GM13976 (cell line): ENCODE results near the gene RASGEF1B.
A peak's percentile ranks its signal among the peaks of the same experiment; 100 is the strongest.
"Not testable (repeated sequence)": the region's sequence is repeated elsewhere in the genome, so short reads cannot be mapped to it uniquely, and the experiment has no call there.

Experiments used
- DNase-seq: peaks from one replicate; pipeline ENCODE4 v3.0.0; 2012; ENCODE audit warnings: low spot score
- CTCF ChIP-seq: IDR thresholded peaks from 2 replicates; pipeline ENCODE4 v1.5.1; 2012; ENCODE audit warnings: borderline replicate concordance, mild to moderate bottlenecking; ENCODE audit not compliant: insufficient read depth; ENCODE audit errors: extremely low read depth, missing control alignments, control extremely low read depth
- in situ Hi-C: fragments of 300-500 bp; cut with MboI; formaldehyde crosslinking; loops from one replicate; pipeline ENCODE4 v1.12.0; 2022; ENCODE audit warnings: low sequenced_read_pairs, mixed read lengths, inconsistent platforms; ENCODE audit not compliant: unreplicated experiment

The RASGEF1B gene

GRCh38 chr4:81410680-81411079, 61.0 kb downstream of the RASGEF1B start:
- in situ Hi-C loops = no loop called here

DNA sequence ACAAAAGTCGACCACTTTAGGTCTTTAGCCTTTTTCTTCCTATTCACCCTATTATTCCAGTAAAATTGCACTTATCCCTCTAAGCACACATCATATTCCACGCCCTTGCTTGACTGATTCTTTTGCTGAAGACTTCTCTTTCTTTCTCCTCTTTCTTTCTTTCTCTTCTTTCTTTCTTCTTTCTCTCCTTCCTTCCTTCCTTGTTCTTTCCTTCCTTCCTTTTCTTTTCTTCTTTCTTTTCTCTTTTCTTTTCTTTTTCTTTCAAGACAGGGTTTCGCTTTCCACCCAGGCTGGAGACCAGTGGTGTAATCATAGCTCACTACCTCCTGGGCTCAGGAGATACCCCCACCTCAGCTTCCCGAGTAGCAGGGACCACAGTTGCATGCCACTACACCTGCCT, 61.9 kb downstream of the RASGEF1B start:
- in situ Hi-C loops = loop anchor here (10.0 kb wide), 2 partner anchors 435 to 795 kb away; no protein-coding TSS in a partner anchor
- TF ChIP-seq CTCF = no peak
- DNase-seq = no peak

More at GRCh38 chr4:81410680-81411079, 61.0 kb downstream of the RASGEF1B start:
- TF ChIP-seq CTCF = no peak
- DNase-seq = no peak

DNA sequence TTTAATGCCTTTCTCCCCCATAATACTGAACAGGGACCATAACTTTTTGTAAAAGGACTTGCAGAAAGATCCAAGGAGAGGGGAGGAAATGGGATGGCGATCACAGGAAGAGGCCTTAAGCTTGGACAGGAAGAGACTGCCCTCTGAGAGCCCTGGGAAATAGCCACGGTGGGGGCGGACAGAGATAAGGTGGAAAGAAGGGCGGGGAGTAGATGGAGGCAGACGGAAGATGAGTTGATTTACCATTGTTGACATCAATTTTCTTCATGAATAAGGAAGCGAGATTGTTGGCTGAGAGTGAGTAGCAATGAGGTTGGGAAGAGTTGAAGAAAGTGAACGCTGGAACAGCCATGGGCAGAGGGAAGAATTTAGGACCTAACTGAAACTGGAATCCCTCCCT, 63.4 kb downstream of the RASGEF1B start:
- in situ Hi-C loops = loop anchor here (10.0 kb wide), 2 partner anchors 436 to 796 kb away; no protein-coding TSS in a partner anchor
- TF ChIP-seq CTCF = no peak
- DNase-seq = no peak

DNA sequence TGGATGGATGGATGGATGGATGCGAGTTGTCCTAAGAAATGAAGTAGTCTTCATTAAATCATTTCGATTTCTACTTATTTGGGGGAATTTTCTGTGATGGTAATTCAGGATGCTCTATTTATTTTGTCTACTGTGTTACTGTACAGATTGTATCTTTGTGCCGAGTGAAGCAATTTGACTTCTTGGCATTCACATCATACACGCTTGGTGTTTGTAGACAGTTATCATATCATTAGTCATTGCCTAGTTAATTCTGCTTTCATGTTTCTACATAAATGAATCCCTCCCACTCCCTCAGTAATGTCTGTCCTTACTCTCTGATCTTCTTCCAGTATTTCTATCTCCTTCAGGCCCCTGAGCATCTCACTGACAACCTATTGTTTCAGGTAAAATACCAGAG, 64.0 kb downstream of the RASGEF1B start:
- TF ChIP-seq CTCF = no peak
- in situ Hi-C loops = loop anchor here (10.0 kb wide), 2 partner anchors 437 to 797 kb away; no protein-coding TSS in a partner anchor
- DNase-seq = no peak

GRCh38 chr4:81406481-81406880, 65.2 kb downstream of the RASGEF1B start:
- in situ Hi-C loops = loop anchor here (10.0 kb wide), 2 partner anchors 438 to 798 kb away; no protein-coding TSS in a partner anchor

GRCh38 chr4:81405900-81406401, 65.8 kb downstream of the RASGEF1B start:
- peak; percentile 61 for DNase-seq
- in situ Hi-C loops = loop anchor here (10.0 kb wide), 2 partner anchors 439 to 799 kb away; no protein-coding TSS in a partner anchor
- peak; percentile 53 for TF ChIP-seq CTCF

More at GRCh38 chr4:81406481-81406880, 65.2 kb downstream of the RASGEF1B start:
- not testable (repeated sequence) for DNase-seq

DNA sequence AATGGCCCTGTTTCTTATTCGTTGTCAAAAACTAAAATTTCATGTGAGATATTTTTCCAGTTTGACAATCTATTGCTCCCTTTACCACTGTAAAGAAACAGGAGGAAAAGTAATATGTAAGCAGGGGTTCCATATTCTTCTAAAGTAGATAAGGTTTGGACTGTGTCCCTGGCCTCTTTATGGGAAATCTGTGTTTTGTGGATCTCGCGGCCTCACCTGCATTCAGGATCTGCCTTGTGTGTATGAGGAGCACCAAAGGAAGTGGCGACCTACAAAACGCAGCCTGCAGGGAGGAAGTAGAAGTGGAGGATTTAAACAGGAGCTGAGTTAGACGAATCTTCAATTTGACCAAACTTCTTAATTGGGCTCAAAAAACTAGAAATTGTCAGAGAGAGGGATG, 67.0 kb downstream of the RASGEF1B start:
- DNase-seq = no peak
- TF ChIP-seq CTCF = no peak
- in situ Hi-C loops = loop anchor here (10.0 kb wide), 2 partner anchors 440 to 800 kb away; no protein-coding TSS in a partner anchor
